Esophagus muscularis mucosa (tissue), 3 donors: ENCODE results near the gene HELZ.

Source experiments
- POLR2AphosphoS5 ChIP-seq, 2 donors: sonication (generic); formaldehyde crosslinking; IDR thresholded peaks; one replicate each; pipeline ENCODE4 v1.6.1; 2017; ENCODE audit warnings: antibody characterized with exemption in 2 of 2
- TF ChIP-seq, protein P1 (sequence below), 3 experiments: fragments of 200-600 bp in 2 of 3; fragments of 450-650 bp in 1 of 3; sonication (generic) in 2 of 3; IDR thresholded peaks; one replicate each; pipeline ENCODE4 v1.5.1; 2017 to 2019; ENCODE audit warnings: antibody characterized with exemption in 3 of 3, mild to moderate bottlenecking in 2 of 3, moderate library complexity in 1 of 3

DNA sequence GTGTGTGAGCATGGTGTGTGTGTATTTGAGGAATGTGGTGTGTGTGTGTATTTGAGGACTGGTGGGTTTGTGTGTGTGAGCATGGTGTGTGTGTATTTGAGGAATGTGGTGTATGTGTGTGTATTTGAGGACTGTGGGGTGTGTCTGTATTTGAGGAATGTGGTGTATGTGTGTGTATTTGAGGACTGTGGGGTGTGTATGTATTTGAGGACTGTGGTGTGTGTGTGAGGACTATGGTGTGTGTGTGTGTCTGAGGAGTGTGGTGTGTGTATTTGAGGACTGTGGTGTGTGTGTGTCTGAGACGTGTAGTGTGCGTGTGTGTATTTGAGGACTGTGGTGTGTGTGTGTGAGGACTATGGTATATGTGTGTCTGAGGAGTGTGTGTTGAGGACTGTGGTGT lies 218.7 kb downstream of the HELZ start:
- TF ChIP-seq, protein P1, sequence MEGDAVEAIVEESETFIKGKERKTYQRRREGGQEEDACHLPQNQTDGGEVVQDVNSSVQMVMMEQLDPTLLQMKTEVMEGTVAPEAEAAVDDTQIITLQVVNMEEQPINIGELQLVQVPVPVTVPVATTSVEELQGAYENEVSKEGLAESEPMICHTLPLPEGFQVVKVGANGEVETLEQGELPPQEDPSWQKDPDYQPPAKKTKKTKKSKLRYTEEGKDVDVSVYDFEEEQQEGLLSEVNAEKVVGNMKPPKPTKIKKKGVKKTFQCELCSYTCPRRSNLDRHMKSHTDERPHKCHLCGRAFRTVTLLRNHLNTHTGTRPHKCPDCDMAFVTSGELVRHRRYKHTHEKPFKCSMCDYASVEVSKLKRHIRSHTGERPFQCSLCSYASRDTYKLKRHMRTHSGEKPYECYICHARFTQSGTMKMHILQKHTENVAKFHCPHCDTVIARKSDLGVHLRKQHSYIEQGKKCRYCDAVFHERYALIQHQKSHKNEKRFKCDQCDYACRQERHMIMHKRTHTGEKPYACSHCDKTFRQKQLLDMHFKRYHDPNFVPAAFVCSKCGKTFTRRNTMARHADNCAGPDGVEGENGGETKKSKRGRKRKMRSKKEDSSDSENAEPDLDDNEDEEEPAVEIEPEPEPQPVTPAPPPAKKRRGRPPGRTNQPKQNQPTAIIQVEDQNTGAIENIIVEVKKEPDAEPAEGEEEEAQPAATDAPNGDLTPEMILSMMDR (IDR thresholded peaks at IDR 0.05) = no peak
- TF ChIP-seq POLR2AphosphoS5 (IDR thresholded peaks at IDR 0.05) = no peak
